ENCODE data around the gene WDR83. TPM values are rescaled to one million over a fixed set of nuclear protein-coding genes. Genes with fewer than 3 reads are reported as not detected.
"Not testable (repeated sequence)": the region's sequence is repeated elsewhere in the genome, so short reads cannot be mapped to it uniquely, and the experiment has no call there.

Gene WDR83
- total RNA-seq, 1 donor from 2014 or later, result 20.8 TPM

DNA sequence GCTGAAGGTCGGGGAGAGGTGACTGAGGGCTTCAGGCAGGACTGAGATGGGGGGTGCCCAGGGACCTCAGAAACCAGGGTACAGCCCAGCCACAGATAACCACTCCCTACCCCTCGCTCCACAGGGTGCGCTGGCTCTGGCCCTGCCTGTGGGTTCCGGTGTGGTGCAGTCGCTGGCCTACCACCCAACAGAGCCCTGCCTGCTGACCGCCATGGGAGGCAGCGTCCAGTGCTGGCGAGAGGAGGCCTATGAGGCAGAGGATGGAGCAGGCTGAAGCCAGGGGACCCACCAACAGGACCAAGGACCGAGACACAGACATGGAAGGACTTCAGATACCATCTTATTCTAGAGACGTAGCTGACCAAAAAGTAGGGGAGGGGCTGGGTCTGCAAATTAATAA is 8.8 kb downstream of the WDR83 start:
- TF ChIP-seq, protein P1, sequence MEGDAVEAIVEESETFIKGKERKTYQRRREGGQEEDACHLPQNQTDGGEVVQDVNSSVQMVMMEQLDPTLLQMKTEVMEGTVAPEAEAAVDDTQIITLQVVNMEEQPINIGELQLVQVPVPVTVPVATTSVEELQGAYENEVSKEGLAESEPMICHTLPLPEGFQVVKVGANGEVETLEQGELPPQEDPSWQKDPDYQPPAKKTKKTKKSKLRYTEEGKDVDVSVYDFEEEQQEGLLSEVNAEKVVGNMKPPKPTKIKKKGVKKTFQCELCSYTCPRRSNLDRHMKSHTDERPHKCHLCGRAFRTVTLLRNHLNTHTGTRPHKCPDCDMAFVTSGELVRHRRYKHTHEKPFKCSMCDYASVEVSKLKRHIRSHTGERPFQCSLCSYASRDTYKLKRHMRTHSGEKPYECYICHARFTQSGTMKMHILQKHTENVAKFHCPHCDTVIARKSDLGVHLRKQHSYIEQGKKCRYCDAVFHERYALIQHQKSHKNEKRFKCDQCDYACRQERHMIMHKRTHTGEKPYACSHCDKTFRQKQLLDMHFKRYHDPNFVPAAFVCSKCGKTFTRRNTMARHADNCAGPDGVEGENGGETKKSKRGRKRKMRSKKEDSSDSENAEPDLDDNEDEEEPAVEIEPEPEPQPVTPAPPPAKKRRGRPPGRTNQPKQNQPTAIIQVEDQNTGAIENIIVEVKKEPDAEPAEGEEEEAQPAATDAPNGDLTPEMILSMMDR (IDR thresholded peaks at IDR 0.05), result no peak
- POLR2A ChIA-PET, result interaction anchor here (1.3 kb wide), 1 partner anchor 11 kb away, joined by 3 read pairs; no protein-coding TSS in a partner anchor
- Mint-ChIP-seq H3K9me3 (no peaks in the 10 kb centered on the region), H3K27me3 (no peaks in the 10 kb centered on the region), H3K4me1 (peaks cover 30% of the 10 kb centered on the region), H3K36me3 (ENCODE audit: low read depth) (peaks cover 74% of the 10 kb centered on the region), H3K4me3 (no peak overlapping the region), H3K27ac (no peak overlapping the region)
- intact Hi-C loops (cut with micrococcal nuclease), result loop anchor here (5.0 kb wide), 1 partner anchor 473 kb away; no protein-coding TSS in a partner anchor
- CTCF ChIA-PET, result interaction anchor here (2.2 to 9.7 kb wide), 2 partner anchors 113 to 172 kb away, joined by 15 to 67 read pairs; no protein-coding TSS in a partner anchor
- DNase-seq (no peak), ATAC-seq (ENCODE audit: low read depth) (no peak)

DNA sequence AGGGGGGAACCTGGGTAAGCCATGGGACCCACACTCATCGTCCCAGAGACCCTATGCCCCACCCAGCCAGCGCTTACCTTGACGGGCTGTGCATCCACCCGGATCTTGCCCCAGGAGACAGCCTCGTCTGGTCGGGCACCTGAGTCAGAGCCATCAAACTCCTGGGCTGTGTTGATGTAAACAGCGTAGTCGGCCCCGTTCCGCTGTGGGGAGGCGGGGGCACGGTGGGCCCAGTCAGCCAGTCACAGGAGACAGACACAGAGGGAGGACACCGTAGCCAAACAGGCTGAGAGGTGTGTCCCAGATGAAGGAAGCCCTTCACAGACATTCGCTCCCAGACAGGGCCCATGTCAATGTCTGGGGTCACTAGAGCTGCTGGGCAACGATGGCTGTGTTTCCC is 9.3 kb downstream of the WDR83 start:
- intact Hi-C loops (cut with micrococcal nuclease), result loop anchor here (1.0 to 5.0 kb wide), 4 partner anchors 20 to 474 kb away; partner anchors contain the start of gene FBXW9
- ATAC-seq (ENCODE audit: low read depth) (no peak), DNase-seq (no peak)
- H3K27me3 Mint-ChIP-seq, result no peaks in the 10 kb centered on the region
- CTCF ChIA-PET, result interaction anchor here (0.9 to 9.7 kb wide), 5 partner anchors 60 to 172 kb away, joined by 3 to 67 read pairs (median 5); no protein-coding TSS in a partner anchor
- H3K27ac Mint-ChIP-seq, result no peak overlapping the region
- H3K9me3 Mint-ChIP-seq, result no peaks in the 10 kb centered on the region
- H3K4me3 Mint-ChIP-seq, result no peak overlapping the region
- POLR2A ChIA-PET, result interaction anchor here (1.0 to 1.4 kb wide), 2 partner anchors 9 to 120 kb away, joined by 3 to 6 read pairs; partner anchors contain the start of genes MAN2B1 and WDR83
- peaks cover 27% of the 10 kb centered on the region for H3K4me1 Mint-ChIP-seq
- H3K36me3 Mint-ChIP-seq (ENCODE audit: low read depth), result peaks cover 76% of the 10 kb centered on the region
- TF ChIP-seq, protein P1 (IDR thresholded peaks at IDR 0.05), result no peak

DNA sequence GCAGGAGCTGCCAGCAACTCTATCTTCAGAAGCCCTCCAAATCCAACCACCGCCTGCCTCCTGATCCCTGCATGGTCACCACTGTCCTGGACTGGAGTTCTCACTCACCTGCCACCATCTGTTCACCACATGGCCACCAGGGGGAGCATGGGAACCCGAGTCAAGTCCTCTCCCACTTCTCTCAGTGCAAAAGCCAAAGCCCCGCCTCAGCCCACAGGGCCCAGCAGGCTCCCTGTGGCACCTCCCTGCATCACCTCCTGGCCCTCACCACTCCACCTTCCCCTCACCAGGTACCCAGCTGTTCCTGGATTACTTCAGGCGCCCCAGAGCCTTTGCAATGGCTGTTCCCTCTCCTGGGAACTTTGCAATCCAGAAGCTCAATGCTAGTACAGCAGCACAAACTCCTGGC is 9.8 kb downstream of the WDR83 start:
- no peak overlapping the region for H3K4me3 Mint-ChIP-seq
- peak; percentile 45 for ATAC-seq (ENCODE audit: low read depth)
- intact Hi-C loops (cut with micrococcal nuclease), result loop anchor here (1.0 to 5.0 kb wide), 4 partner anchors 20 to 474 kb away; partner anchors contain the start of gene FBXW9
- peaks cover 32% of the 10 kb centered on the region for H3K4me1 Mint-ChIP-seq
- no peaks in the 10 kb centered on the region for H3K9me3 Mint-ChIP-seq
- H3K27me3 Mint-ChIP-seq, result no peaks in the 10 kb centered on the region
- TF ChIP-seq, protein P1 (IDR thresholded peaks at IDR 0.05), result no peak
- POLR2A ChIA-PET, result interaction anchor here (0.9 to 1.4 kb wide), 3 partner anchors 10 to 120 kb away, joined by 3 to 6 read pairs (median 3); partner anchors contain the start of genes MAN2B1, TRIR and WDR83
- CTCF ChIA-PET, result interaction anchor here (0.6 to 9.7 kb wide), 9 partner anchors 58 to 385 kb away, joined by 3 to 67 read pairs (median 4); partner anchors contain the start of genes ZNF490 and ZNF791
- peak; percentile 77 for DNase-seq
- peak overlapping the region; percentile 50 for H3K27ac Mint-ChIP-seq
- peaks cover 80% of the 10 kb centered on the region for H3K36me3 Mint-ChIP-seq (ENCODE audit: low read depth)

DNA sequence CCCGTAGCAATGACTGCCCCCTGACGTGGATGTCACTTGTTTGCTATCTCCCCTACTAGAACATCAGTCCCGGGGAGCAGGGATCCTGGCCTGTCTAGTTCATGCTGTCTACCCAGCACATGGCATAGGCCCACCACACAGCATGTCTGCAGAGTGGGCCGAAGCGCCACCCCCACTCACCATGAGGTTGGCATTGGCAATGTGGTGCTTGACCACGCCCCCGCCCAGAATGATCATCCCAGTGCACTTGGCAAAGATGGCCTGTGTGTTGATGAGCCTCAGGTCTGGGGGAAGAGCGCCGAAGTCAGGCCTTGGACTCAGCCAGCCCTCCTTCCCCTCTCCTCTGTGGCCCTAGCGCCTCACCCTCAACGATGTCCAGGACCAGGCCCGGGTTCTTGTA is 10.3 kb downstream of the WDR83 start:
- Mint-ChIP-seq H3K36me3 (ENCODE audit: low read depth) (peaks cover 81% of the 10 kb centered on the region), H3K27me3 (no peaks in the 10 kb centered on the region), H3K27ac (no peak overlapping the region), H3K9me3 (no peaks in the 10 kb centered on the region), H3K4me3 (no peak overlapping the region), H3K4me1 (peaks cover 30% of the 10 kb centered on the region)
- intact Hi-C loops (cut with micrococcal nuclease), result loop anchor here (1.0 to 5.0 kb wide), 4 partner anchors 19 to 475 kb away; partner anchors contain the start of gene FBXW9
- no peak for DNase-seq
- TF ChIP-seq, protein P1 (IDR thresholded peaks at IDR 0.05), result no peak
- POLR2A ChIA-PET, result interaction anchor here (0.6 to 1.4 kb wide), 4 partner anchors 10 to 384 kb away, joined by 3 to 7 read pairs (median 4); partner anchors contain the start of genes MAN2B1, TRIR and WDR83
- CTCF ChIA-PET, result interaction anchor here (0.5 to 9.7 kb wide), 11 partner anchors 9 to 746 kb away, joined by 3 to 67 read pairs (median 3); partner anchors contain the start of genes ZNF490 and ZNF791
- ATAC-seq (ENCODE audit: low read depth), result no peak

DNA sequence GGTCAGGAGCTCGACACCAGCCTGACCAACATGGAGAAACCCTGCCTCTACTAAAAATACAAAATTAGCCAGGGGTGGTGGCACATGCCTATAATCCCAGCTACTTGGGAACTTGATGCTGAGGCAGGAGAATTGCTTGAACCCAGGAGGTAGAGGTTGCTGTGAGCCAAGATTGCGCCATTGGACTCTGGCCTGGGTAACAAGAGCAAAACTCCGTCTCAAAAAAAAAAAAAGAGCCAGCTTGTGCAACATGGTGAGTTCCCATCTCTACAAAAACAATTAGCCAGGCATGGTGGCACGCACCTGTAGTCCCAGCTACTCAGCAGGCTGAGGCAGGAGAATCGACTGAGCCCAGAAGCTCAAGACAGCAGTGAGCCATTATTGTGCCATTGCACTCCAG is 11.4 kb downstream of the WDR83 start:
- H3K27me3 Mint-ChIP-seq; H3K9me3 Mint-ChIP-seq; H3K4me3 Mint-ChIP-seq; H3K27ac Mint-ChIP-seq; ATAC-seq (ENCODE audit: low read depth); DNase-seq: not testable (repeated sequence)
- intact Hi-C loops (cut with micrococcal nuclease), result loop anchor here (5.0 kb wide), 1 partner anchor 476 kb away; no protein-coding TSS in a partner anchor
- Mint-ChIP-seq H3K36me3 (ENCODE audit: low read depth) (peaks cover 72% of the 10 kb centered on the region), H3K4me1 (peaks cover 28% of the 10 kb centered on the region)
- POLR2A ChIA-PET, result interaction anchor here (0.7 to 1.3 kb wide), 5 partner anchors 16 to 287 kb away, joined by 3 to 8 read pairs (median 5); partner anchors contain the start of genes FBXW9 and GET3
- CTCF ChIA-PET, result interaction anchor here (0.9 to 9.7 kb wide), 2 partner anchors 8 to 116 kb away, joined by 3 to 67 read pairs; no protein-coding TSS in a partner anchor
